ENCODE measurements around the gene GRPR.

The GRPR gene

GRCh38 chrX:16202943-16203342, 79.6 kb downstream of the GRPR start:
- DNase-seq = no peak
- Mint-ChIP-seq H3K27me3 (ENCODE audit: low read depth, poor library complexity) (peaks cover 11% of the 10 kb centered on the region), H3K9me3 (no peaks in the 10 kb centered on the region), H3K36me3 (ENCODE audit: low read depth) (no peaks in the 10 kb centered on the region), H3K4me3 (no peak overlapping the region), H3K4me1 (no peaks in the 10 kb centered on the region), H3K27ac (no peak overlapping the region)
- no peak for TF ChIP-seq CTCF (IDR thresholded peaks at IDR 0.05)

All from nephron progenitor cell (in vitro differentiated cells).